HCT116 (cell line): ENCODE data around the gene FLACC1. TPM values are rescaled to one million over a fixed set of nuclear protein-coding genes. Genes with fewer than 3 reads are reported as not detected.

Experiments
- ATAC-seq: fragments of 200-7000 bp; cut with Tn5 transposase; 2 replicates; pipeline ENCODE4 v1.9.1; 2020; ENCODE audit warnings: mild to moderate bottlenecking, moderate library complexity
- BruUV-seq: library from RNA; stranded (reverse); fragments of 400-500 nt; replicated peaks from 2 replicates; lab custom pipeline; 2021; lab: Mats Ljungman, UMichigan
- CTCF ChIA-PET: fragments of 300-600 bp; sonication (Branson Sonifier 250); formaldehyde crosslinking; loops from one replicate; lab custom pipeline; 2021; ENCODE audit warnings: antibody characterized with exemption; lab: Charles Lee
- POLR2A ChIA-PET: fragments of 300-600, 350-600 bp; sonication (Branson Sonifier 250); formaldehyde crosslinking; loops from one replicate; lab custom pipeline; 2021; ENCODE audit warnings: antibody characterized with exemption; lab: Charles Lee
- RAD21 ChIA-PET, 2 experiments: fragments of 300-600 bp; sonication (Branson Sonifier 250); formaldehyde crosslinking; loops; one replicate each; lab custom pipeline; 2023; ENCODE audit warnings: low total read pairs in 2 of 2; ENCODE audit not compliant: uncharacterized antibody in 2 of 2, unreplicated experiment in 2 of 2, low non-redundant PET in 1 of 2; lab: Charles Lee
- DNase-seq: peaks from one replicate; pipeline ENCODE4 v3.0.0-alpha.2; 2010; ENCODE audit warnings: low read depth, low spot score
- H2AFZ ChIP-seq: fragments of 200-600 bp; shearing (Covaris generic), sonication (generic); 2 replicates; pipeline ENCODE4 v1.6.1; 2017; ENCODE audit warnings: low read depth, mixed run types, mixed read lengths, antibody characterized with exemption, low read length; ENCODE audit not compliant: poor library complexity, severe bottlenecking
- H3K27ac ChIP-seq: 2 replicates; pipeline ENCODE4 v1.5.1; 2012; ENCODE audit warnings: low read depth, low read length
- H3K27me3 ChIP-seq: fragments of 200-600 bp; sonication (generic); 2 replicates; pipeline ENCODE4 v1.6.1; 2016; ENCODE audit warnings: mixed run types, low read length, mixed read lengths; ENCODE audit not compliant: insufficient read depth
- H3K36me3 ChIP-seq, 2 experiments: fragments of 200-500 bp in 1 of 2; fragments of 200-600 bp in 1 of 2; sonication (Bioruptor generic) in 1 of 2; sonication (generic) in 1 of 2; 2 replicates each; pipeline versions ENCODE4 v1.5.1 to v1.6.1; 2014 to 2016; ENCODE audit warnings: low read length in 2 of 2, inconsistent platforms in 1 of 2, mixed read lengths in 1 of 2, mixed run types in 1 of 2; ENCODE audit not compliant: insufficient read depth in 2 of 2, control insufficient read depth in 1 of 2
- H3K4me1 ChIP-seq, 2 experiments: fragments of 200-600 bp in 1 of 2; sonication (generic) in 1 of 2; 2 replicates each; pipeline versions ENCODE4 v1.5.1 to v1.6.1; 2012 to 2017; ENCODE audit warnings: low read length in 2 of 2, inconsistent platforms in 1 of 2, mild to moderate bottlenecking in 1 of 2, mixed read lengths in 1 of 2, mixed run types in 1 of 2, moderate library complexity in 1 of 2; ENCODE audit not compliant: insufficient read depth in 2 of 2, control insufficient read depth in 1 of 2
- H3K4me2 ChIP-seq: fragments of 200-600 bp; sonication (generic); 2 replicates; pipeline ENCODE4 v1.6.1; 2017; ENCODE audit warnings: mixed run types, low read length, mixed read lengths
- H3K4me3 ChIP-seq, 2 experiments: fragments of 200-600 bp in 1 of 2; sonication (generic) in 1 of 2; replicated peaks in 1 of 2; 2 replicates each; pipeline ENCODE4 v1.5.1; 2011 to 2016; ENCODE audit warnings: low read length in 2 of 2, control low read depth in 1 of 2, low read depth in 1 of 2, mild to moderate bottlenecking in 1 of 2, mixed read lengths in 1 of 2, mixed run types in 1 of 2
- H3K79me2 ChIP-seq: fragments of 200-600 bp; sonication (generic); 2 replicates; pipeline ENCODE4 v1.6.1; 2017; ENCODE audit warnings: mild to moderate bottlenecking, mixed run types, low read length, moderate library complexity, mixed read lengths; ENCODE audit not compliant: insufficient read depth
- H3K9ac ChIP-seq: fragments of 200-600 bp; sonication (generic); 2 replicates; pipeline ENCODE4 v1.6.1; 2016; ENCODE audit warnings: low read length, mixed read lengths
- H3K9me2 ChIP-seq: fragments of 200-600 bp; sonication (generic), shearing (Covaris generic); 2 replicates; pipeline ENCODE4 v1.6.1; 2017; ENCODE audit warnings: mixed run types, mild to moderate bottlenecking, moderate library complexity; ENCODE audit not compliant: insufficient read depth
- H3K9me3 ChIP-seq, 2 experiments: fragments of 200-500 bp in 1 of 2; fragments of 200-600 bp in 1 of 2; sonication (Bioruptor generic) in 1 of 2; sonication (generic) in 1 of 2; 2 replicates each; pipeline ENCODE4 v1.6.1; 2014 to 2017; ENCODE audit warnings: low read length in 2 of 2, mixed read lengths in 2 of 2, inconsistent platforms in 1 of 2, low read depth in 1 of 2, mild to moderate bottlenecking in 1 of 2, mixed run types in 1 of 2, moderate library complexity in 1 of 2; ENCODE audit not compliant: control insufficient read depth in 1 of 2, insufficient read depth in 1 of 2
- H4K20me1 ChIP-seq: fragments of 200-600 bp; sonication (generic), shearing (Covaris generic); 2 replicates; pipeline ENCODE4 v1.6.1; 2017; ENCODE audit warnings: mixed run types, mild to moderate bottlenecking, moderate library complexity; ENCODE audit not compliant: insufficient read depth
- CEBPB ChIP-seq: IDR thresholded peaks from 2 replicates; pipeline ENCODE4 v1.6.1; 2012; ENCODE audit warnings: low read depth
- REST ChIP-seq: IDR thresholded peaks from 2 replicates; pipeline ENCODE4 v1.6.1; 2012; ENCODE audit warnings: low read depth
- TCF7L2 ChIP-seq: IDR thresholded peaks from 2 replicates; pipeline ENCODE4 v1.7.0; 2011; ENCODE audit warnings: borderline replicate concordance, inconsistent platforms; ENCODE audit not compliant: insufficient read depth, insufficient read length; ENCODE audit errors: extremely low read depth
- ZBTB33 ChIP-seq: IDR thresholded peaks from 2 replicates; pipeline ENCODE4 v1.6.1; 2011; ENCODE audit warnings: mild to moderate bottlenecking, low read length, moderate library complexity; ENCODE audit not compliant: insufficient replicate concordance; ENCODE audit errors: extremely low read depth
- intact Hi-C: fragments of 100-400 bp; cut with micrococcal nuclease; formaldehyde crosslinking; loops from 2 replicates; pipeline ENCODE4 v1.10.0; 2022
- total RNA-seq: library from RNA; stranded (reverse); gene quantifications from one replicate; pipeline ENCODE4 v1.2.1, GENCODE V29; 2021; ENCODE audit not compliant: unreplicated experiment

The FLACC1 gene
- total RNA-seq, 1 experiment from 2014 or later: 0.74 TPM

- CTCF ChIA-PET: no interaction called here
- DNase-seq (no peak), ATAC-seq (no peak)
- POLR2A ChIA-PET: no interaction called here
- Histone ChIP-seq H3K9me3 (no peaks in the 10 kb centered on the region), H4K20me1 (no peaks in the 10 kb centered on the region), H3K4me3 (no peak within 1 kb of the TSS), H3K4me1 (peaks cover 23 to 49% of the 10 kb centered on the region in 2 experiments), H3K9ac (no peak within 1 kb of the TSS; the same call in 1 of the 2 replicates), H3K4me2 (peak within 1 kb of the TSS; percentile 88), H3K27me3 (no peaks in the 10 kb centered on the region), H3K27ac (peak within 1 kb of the TSS; percentile 11; the same call in 1 of the 2 replicates), H3K9me2 (no peaks in the 10 kb centered on the region), H2AFZ (no peak within 1 kb of the TSS), H3K36me3 (no peaks in the 10 kb centered on the region), H3K79me2 (peaks cover 73% of the 10 kb centered on the region)
- peak; percentile 76 for TF ChIP-seq CEBPB
- TF ChIP-seq ZBTB33: no peak
- no TSS peak for BruUV-seq
- intact Hi-C loops: no loop called here
- RAD21 ChIA-PET: no interaction called here
These were observed 96.8 kb downstream of the FLACC1 start, which contains the start of gene CASP8 for GRCh38 chr2:201260302-201260800. Gene CASP8 (plus strand): TSS chr2:201260536. CDS start chr2:201266487, 5,951 bp downstream.

GRCh38 chr2:201258666-201259615, 98.2 kb downstream of the FLACC1 start:
- BruUV-seq: no TSS peak
- peak overlapping the region; percentile 75 for H3K9ac ChIP-seq
- POLR2A ChIA-PET: no interaction called here
- CTCF ChIA-PET: interaction anchor here (1.8 kb wide), 1 partner anchor 27 kb away, joined by 4 read pairs; no protein-coding TSS in a partner anchor
- H3K4me1 ChIP-seq: peaks cover 23 to 55% of the 10 kb centered on the region in 2 experiments
- DNase-seq (no peak), ATAC-seq (no peak)
- RAD21 ChIA-PET: no interaction called here
- intact Hi-C loops: loop anchor here (5.0 kb wide), 1 partner anchor 98 kb away; the partner anchor contains the start of gene FLACC1
- H3K4me3 ChIP-seq: peak overlapping the region; percentile 61 to 64
- H4K20me1 ChIP-seq: no peaks in the 10 kb centered on the region
- peaks cover 62% of the 10 kb centered on the region for H3K79me2 ChIP-seq
- H3K36me3 ChIP-seq: no peaks in the 10 kb centered on the region
- peak overlapping the region; percentile 76 for H3K27ac ChIP-seq
- H3K27me3 ChIP-seq: no peaks in the 10 kb centered on the region
- no peaks in the 10 kb centered on the region for H3K9me2 ChIP-seq
- TF ChIP-seq TCF7L2 (peak; percentile 20), REST (no peak)
- H3K9me3 ChIP-seq: no peaks in the 10 kb centered on the region
- peak overlapping the region; percentile 88 for H3K4me2 ChIP-seq
- no peak overlapping the region for H2AFZ ChIP-seq
